A673 (cell line): ENCODE measurements around the gene TANC2. TPM values are rescaled to one million over a fixed set of nuclear protein-coding genes. Genes with fewer than 3 reads are reported as not detected.
"Not testable (repeated sequence)": the region's sequence is repeated elsewhere in the genome, so short reads cannot be mapped to it uniquely, and the experiment has no call there.

Experiments
- BruUV-seq: library from RNA; stranded (reverse); fragments of 400-500 nt; replicated peaks from 2 replicates; lab custom pipeline; 2021; lab: Mats Ljungman, UMichigan
- CTCF ChIA-PET: fragments of 300-600 bp; sonication (Branson Sonifier 250); formaldehyde crosslinking; loops from one replicate; lab custom pipeline; 2022; ENCODE audit warnings: antibody characterized with exemption; lab: Charles Lee
- POLR2A ChIA-PET: fragments of 300-600 bp; sonication (Branson Sonifier 250); formaldehyde crosslinking; loops from one replicate; lab custom pipeline; 2022; ENCODE audit warnings: antibody characterized with exemption; ENCODE audit not compliant: low non-redundant PET; lab: Charles Lee
- DNase-seq: peaks from one replicate; pipeline ENCODE4 v3.0.0-alpha.2; 2015; ENCODE audit warnings: low spot score
- H3K27ac ChIP-seq: fragments of 200-600 bp; sonication (generic); 2 replicates; pipeline ENCODE4 v1.5.1; 2016; ENCODE audit warnings: mixed run types, low read depth, mild to moderate bottlenecking, mixed read lengths, antibody characterized with exemption, low read length; ENCODE audit not compliant: poor library complexity, severe bottlenecking
- H3K27me3 ChIP-seq: fragments of 200-600 bp; sonication (generic); replicated peaks from 2 replicates; pipeline ENCODE4 v1.6.1; 2017; ENCODE audit warnings: mixed run types, low read depth, mild to moderate bottlenecking, mixed read lengths, antibody characterized with exemption, low read length; ENCODE audit not compliant: insufficient read depth, poor library complexity
- H3K36me3 ChIP-seq: fragments of 200-600 bp; sonication (generic); 2 replicates; pipeline ENCODE4 v1.6.1; 2016; ENCODE audit warnings: mixed run types, mild to moderate bottlenecking, mixed read lengths, antibody characterized with exemption, low read length; ENCODE audit not compliant: insufficient read depth, poor library complexity, severe bottlenecking
- H3K4me1 ChIP-seq: fragments of 200-600 bp; sonication (generic); 2 replicates; pipeline ENCODE4 v1.6.1; 2017; ENCODE audit warnings: mixed run types, mild to moderate bottlenecking, mixed read lengths, antibody characterized with exemption, low read length; ENCODE audit not compliant: insufficient read depth, poor library complexity, severe bottlenecking
- H3K4me3 ChIP-seq: fragments of 200-600 bp; sonication (generic); 2 replicates; pipeline ENCODE4 v1.5.1; 2016; ENCODE audit warnings: low read depth, mixed run types, mild to moderate bottlenecking, mixed read lengths, low read length; ENCODE audit not compliant: poor library complexity, severe bottlenecking
- H3K9me3 ChIP-seq: fragments of 200-600 bp; sonication (generic); 2 replicates; pipeline ENCODE4 v1.6.1; 2016; ENCODE audit warnings: mixed run types, low read depth, mild to moderate bottlenecking, mixed read lengths, antibody characterized with exemption, low read length; ENCODE audit not compliant: poor library complexity, severe bottlenecking
- EZH2 ChIP-seq: fragments of 200-600 bp; sonication (generic); IDR thresholded peaks from 2 replicates; pipeline ENCODE4 v1.6.1; 2017; ENCODE audit warnings: borderline replicate concordance, low read depth, mild to moderate bottlenecking, mixed read lengths, antibody characterized with exemption, low read length; ENCODE audit not compliant: poor library complexity, severe bottlenecking
- intact Hi-C: fragments of 100-400 bp; cut with micrococcal nuclease; formaldehyde crosslinking; loops from one replicate; pipeline ENCODE4 v1.10.0; 2022; ENCODE audit not compliant: unreplicated experiment
- total RNA-seq: library from RNA; stranded (reverse); gene quantifications from 2 replicates; pipeline ENCODE4 v1.2.3, GENCODE V29; 2021
- TF ChIP-seq, protein P1 (sequence below): fragments of 300-800, 200-600 bp; sonication (generic); conservative IDR thresholded peaks from 2 replicates; pipeline ENCODE4 v1.5.1; 2017; ENCODE audit warnings: low read depth, mild to moderate bottlenecking, antibody characterized with exemption, low read length, moderate library complexity, mixed read lengths

TANC2 gene
- total RNA-seq, 1 experiment from 2014 or later = 13.6 TPM

DNA sequence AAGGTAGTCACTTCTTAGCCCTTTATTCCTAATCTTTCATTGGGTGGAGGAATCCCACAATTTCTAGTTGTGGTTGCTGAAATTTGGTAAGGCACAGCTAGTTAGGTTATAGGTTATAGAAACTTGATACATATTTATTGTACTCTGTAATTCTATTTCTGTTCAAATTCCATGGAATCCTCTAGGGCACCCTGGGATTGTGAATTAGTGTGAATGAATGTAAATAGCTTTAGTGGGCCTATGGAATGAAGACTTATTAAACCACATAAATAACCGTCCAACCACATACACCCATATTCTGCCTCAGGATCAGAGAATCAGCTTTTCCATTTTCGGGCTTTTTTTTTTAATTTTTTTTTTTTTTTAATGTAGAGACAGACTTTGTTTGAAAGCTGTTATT, 9.2 kb downstream of the TANC2 start:
- no peaks in the 10 kb centered on the region for H3K4me1 ChIP-seq
- no peak overlapping the region for H3K27ac ChIP-seq
- TF ChIP-seq, protein P1, sequence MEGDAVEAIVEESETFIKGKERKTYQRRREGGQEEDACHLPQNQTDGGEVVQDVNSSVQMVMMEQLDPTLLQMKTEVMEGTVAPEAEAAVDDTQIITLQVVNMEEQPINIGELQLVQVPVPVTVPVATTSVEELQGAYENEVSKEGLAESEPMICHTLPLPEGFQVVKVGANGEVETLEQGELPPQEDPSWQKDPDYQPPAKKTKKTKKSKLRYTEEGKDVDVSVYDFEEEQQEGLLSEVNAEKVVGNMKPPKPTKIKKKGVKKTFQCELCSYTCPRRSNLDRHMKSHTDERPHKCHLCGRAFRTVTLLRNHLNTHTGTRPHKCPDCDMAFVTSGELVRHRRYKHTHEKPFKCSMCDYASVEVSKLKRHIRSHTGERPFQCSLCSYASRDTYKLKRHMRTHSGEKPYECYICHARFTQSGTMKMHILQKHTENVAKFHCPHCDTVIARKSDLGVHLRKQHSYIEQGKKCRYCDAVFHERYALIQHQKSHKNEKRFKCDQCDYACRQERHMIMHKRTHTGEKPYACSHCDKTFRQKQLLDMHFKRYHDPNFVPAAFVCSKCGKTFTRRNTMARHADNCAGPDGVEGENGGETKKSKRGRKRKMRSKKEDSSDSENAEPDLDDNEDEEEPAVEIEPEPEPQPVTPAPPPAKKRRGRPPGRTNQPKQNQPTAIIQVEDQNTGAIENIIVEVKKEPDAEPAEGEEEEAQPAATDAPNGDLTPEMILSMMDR = no peak
- TF ChIP-seq EZH2 = no peak
- DNase-seq = no peak
- H3K4me3 ChIP-seq = no peak overlapping the region
- no TSS peak for BruUV-seq
- no peaks in the 10 kb centered on the region for H3K27me3 ChIP-seq
- intact Hi-C loops = no loop called here
- POLR2A ChIA-PET = no interaction called here
- peaks cover 4% of the 10 kb centered on the region for H3K9me3 ChIP-seq
- CTCF ChIA-PET = no interaction called here
- no peaks in the 10 kb centered on the region for H3K36me3 ChIP-seq

DNA sequence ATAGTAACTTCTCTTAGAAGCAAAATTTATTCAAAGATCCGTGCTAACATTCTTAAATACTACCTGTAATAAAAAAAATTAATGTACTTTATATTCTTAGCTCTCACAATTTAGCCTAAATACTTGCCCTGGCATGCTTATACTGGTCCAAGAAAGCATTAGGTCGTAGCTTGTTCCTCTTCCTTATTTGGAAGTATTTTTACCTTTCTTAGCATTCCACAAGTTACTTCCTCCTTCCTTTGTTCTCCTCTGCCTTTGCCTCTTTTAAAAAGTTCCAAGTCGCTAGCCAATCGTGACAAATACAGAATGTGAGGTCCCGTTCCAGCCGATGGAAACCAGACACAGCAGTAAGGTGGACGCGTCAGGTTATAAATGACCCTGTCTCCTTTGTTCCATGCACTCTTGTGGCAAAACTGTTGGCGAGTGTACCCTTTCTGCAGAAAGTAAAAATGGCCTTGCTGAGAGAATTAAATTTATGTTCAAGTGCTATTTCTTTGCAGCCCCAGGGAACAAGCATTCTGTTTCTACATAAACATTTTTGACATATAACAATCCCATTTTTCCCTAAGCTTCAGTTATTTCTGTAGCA, 10.7 kb downstream of the TANC2 start:
- H3K36me3 ChIP-seq, H3K27ac ChIP-seq, H3K27me3 ChIP-seq, BruUV-seq, DNase-seq, H3K4me1 ChIP-seq, intact Hi-C loops, POLR2A ChIA-PET, CTCF ChIA-PET, H3K4me3 ChIP-seq, H3K9me3 ChIP-seq: not testable (repeated sequence)

DNA sequence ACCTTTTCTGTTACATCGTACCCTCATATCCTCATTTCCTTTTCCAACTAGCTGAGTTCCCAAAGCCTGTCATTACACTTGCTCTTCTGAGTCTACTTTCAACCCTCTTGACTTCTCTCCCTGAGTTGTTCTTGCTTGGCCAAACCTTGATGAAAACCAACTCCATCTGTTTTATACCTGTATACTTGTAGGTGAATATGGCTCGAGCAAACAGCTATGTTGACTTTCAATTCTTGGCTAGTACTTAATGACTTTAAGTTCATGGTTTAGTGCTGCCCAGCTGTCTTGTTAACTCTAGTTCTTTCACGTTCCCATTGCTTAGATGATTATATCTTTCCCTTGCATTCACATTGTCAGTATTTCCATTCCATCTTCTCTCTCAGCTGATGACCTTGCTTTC, 14.8 kb downstream of the TANC2 start:
- Histone ChIP-seq H3K4me1 (no peaks in the 10 kb centered on the region), H3K9me3 (peaks cover 9% of the 10 kb centered on the region), H3K27me3 (no peaks in the 10 kb centered on the region), H3K36me3 (no peaks in the 10 kb centered on the region), H3K4me3 (no peak overlapping the region), H3K27ac (no peak overlapping the region)
- TF ChIP-seq, protein P1 = no peak
- no peak for TF ChIP-seq EZH2
- ChIA-PET CTCF (no interaction called here), POLR2A (no interaction called here)
- intact Hi-C loops = no loop called here
- DNase-seq = no peak
- BruUV-seq = no TSS peak

DNA sequence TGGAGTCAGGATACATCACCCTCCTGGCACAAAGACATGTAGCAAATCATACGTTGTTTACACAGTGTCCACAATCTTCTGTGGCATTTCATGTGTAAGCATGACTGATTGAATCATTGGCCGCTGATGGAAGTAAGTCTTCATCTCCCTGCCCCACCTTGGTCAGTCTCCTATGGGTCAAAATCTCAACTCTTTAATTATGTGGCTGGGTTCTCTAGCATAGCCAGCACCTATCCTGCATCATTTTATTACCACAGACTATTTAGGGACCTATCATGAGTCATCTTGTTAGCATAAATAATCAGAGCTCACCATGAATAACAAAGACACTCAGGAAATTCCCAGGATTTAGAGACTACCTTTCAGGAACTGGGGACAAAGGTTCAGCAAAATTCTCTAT, 15.9 kb downstream of the TANC2 start:
- H3K36me3 ChIP-seq = no peaks in the 10 kb centered on the region
- intact Hi-C loops = no loop called here
- H3K9me3 ChIP-seq = peaks cover 9% of the 10 kb centered on the region
- H3K4me1 ChIP-seq = no peaks in the 10 kb centered on the region
- H3K27me3 ChIP-seq = no peaks in the 10 kb centered on the region
- no TSS peak for BruUV-seq
- no peak for DNase-seq
- no peak for TF ChIP-seq EZH2
- TF ChIP-seq, protein P1 = no peak
- CTCF ChIA-PET = no interaction called here
- no peak overlapping the region for H3K4me3 ChIP-seq
- H3K27ac ChIP-seq = no peak overlapping the region
- POLR2A ChIA-PET = no interaction called here
